Uterus (tissue), 4 donors: Measurements from ENCODE around the gene ZNF384. TPM values are rescaled to one million over a fixed set of nuclear protein-coding genes. Genes with fewer than 3 reads are reported as not detected.
"Not testable (repeated sequence)": the region's sequence is repeated elsewhere in the genome, so short reads cannot be mapped to it uniquely, and the experiment has no call there.

Experiments
- DNase-seq, 2 donors: peaks; one replicate each; pipeline ENCODE4 v3.0.0-alpha.2; 2019 to 2020
- H3K27ac ChIP-seq, 2 donors: fragments of 200-600 bp; sonication (generic); 1 replicate in 1 of 2; 2 replicates in 1 of 2; pipeline ENCODE4 v1.5.1; 2016 to 2018
- H3K27me3 ChIP-seq, 2 donors: fragments of 200-600 bp; sonication (generic); one replicate each; pipeline ENCODE4 v1.5.1; 2018 to 2019; ENCODE audit warnings: control low read depth in 1 of 2
- H3K36me3 ChIP-seq, 2 donors: fragments of 200-600 bp; sonication (generic); one replicate each; pipeline ENCODE4 v1.5.1; 2019; ENCODE audit warnings: control low read depth in 1 of 2
- H3K4me1 ChIP-seq, 2 donors: fragments of 200-600 bp; sonication (generic); one replicate each; pipeline ENCODE4 v1.5.1; 2018 to 2019; ENCODE audit warnings: control low read depth in 1 of 2
- H3K4me3 ChIP-seq, 2 donors: fragments of 200-600 bp; sonication (generic); 1 replicate in 1 of 2; 2 replicates in 1 of 2; pipeline ENCODE4 v1.5.1; 2018 to 2019; ENCODE audit warnings: mild to moderate bottlenecking in 1 of 2
- H3K9me3 ChIP-seq, 2 donors: fragments of 200-600 bp; sonication (generic); one replicate each; pipeline ENCODE4 v1.5.1; 2019; ENCODE audit warnings: control low read depth in 1 of 2
- POLR2A ChIP-seq, 2 donors: fragments of 450-650 bp; IDR thresholded peaks; one replicate each; pipeline ENCODE4 v1.6.1; 2016; ENCODE audit warnings: antibody characterized with exemption in 2 of 2, mild to moderate bottlenecking in 1 of 2, moderate library complexity in 1 of 2
- intact Hi-C: fragments of 100-400 bp; cut with DNase I; formaldehyde crosslinking; loops from one replicate; pipeline ENCODE4 v1.15.1; 2023; ENCODE audit warnings: low total_unique reads
- total RNA-seq, 4 donors: library from RNA; depleted of rRNA in 3 of 4; stranded (reverse); fragments of >200 nt in 3 of 4; gene quantifications; one replicate each; pipeline versions ENCODE4 v1.1.0 to v1.2.4, GENCODE V29; 2014 to 2023
- TF ChIP-seq, protein P1 (sequence below), 4 experiments: fragments of 200-600 bp in 2 of 4; fragments of 450-650 bp in 2 of 4; sonication (generic) in 2 of 4; IDR thresholded peaks; one replicate each; pipeline ENCODE4 v1.5.1; 2016 to 2019; ENCODE audit warnings: antibody characterized with exemption in 4 of 4, mild to moderate bottlenecking in 2 of 4, moderate library complexity in 1 of 4
- donor health status: DM: yes; HTN: yes; CAD: no.

ZNF384 gene
- total RNA-seq, 4 donors from 2014 or later = 13.6 to 71.3 (median 33.1) TPM

DNA sequence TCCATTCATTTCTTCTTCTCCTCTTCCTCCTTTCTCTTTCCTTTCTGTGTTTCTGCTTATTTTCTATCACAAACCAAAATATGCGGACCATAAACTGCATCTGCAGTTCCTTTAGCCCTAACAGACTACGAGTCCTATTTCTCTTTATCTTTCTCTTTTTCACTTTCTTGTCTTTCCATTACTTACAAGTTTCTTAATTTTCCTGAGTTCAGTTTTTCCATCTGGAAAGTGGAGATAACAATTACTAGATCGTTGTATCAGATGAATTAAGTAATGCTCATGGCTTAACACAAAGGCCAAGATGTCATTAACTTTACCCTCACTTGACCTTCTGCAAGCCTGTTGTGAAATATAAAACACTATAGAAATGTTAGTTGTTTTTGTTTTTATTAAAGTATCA lies 33.7 kb upstream of the ZNF384 start:
- intact Hi-C loops = no loop called here
- no peaks in the 10 kb centered on the region for H3K4me1 ChIP-seq
- H3K36me3 ChIP-seq = no peaks in the 10 kb centered on the region
- no peak for TF ChIP-seq POLR2A (IDR thresholded peaks at IDR 0.05)
- TF ChIP-seq, protein P1, sequence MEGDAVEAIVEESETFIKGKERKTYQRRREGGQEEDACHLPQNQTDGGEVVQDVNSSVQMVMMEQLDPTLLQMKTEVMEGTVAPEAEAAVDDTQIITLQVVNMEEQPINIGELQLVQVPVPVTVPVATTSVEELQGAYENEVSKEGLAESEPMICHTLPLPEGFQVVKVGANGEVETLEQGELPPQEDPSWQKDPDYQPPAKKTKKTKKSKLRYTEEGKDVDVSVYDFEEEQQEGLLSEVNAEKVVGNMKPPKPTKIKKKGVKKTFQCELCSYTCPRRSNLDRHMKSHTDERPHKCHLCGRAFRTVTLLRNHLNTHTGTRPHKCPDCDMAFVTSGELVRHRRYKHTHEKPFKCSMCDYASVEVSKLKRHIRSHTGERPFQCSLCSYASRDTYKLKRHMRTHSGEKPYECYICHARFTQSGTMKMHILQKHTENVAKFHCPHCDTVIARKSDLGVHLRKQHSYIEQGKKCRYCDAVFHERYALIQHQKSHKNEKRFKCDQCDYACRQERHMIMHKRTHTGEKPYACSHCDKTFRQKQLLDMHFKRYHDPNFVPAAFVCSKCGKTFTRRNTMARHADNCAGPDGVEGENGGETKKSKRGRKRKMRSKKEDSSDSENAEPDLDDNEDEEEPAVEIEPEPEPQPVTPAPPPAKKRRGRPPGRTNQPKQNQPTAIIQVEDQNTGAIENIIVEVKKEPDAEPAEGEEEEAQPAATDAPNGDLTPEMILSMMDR (IDR thresholded peaks at IDR 0.05) = no peak
- H3K27me3 ChIP-seq = no peaks in the 10 kb centered on the region
- DNase-seq = no peak
- H3K4me3 ChIP-seq = no peak overlapping the region
- no peaks in the 10 kb centered on the region for H3K9me3 ChIP-seq
- H3K27ac ChIP-seq = no peak overlapping the region

DNA sequence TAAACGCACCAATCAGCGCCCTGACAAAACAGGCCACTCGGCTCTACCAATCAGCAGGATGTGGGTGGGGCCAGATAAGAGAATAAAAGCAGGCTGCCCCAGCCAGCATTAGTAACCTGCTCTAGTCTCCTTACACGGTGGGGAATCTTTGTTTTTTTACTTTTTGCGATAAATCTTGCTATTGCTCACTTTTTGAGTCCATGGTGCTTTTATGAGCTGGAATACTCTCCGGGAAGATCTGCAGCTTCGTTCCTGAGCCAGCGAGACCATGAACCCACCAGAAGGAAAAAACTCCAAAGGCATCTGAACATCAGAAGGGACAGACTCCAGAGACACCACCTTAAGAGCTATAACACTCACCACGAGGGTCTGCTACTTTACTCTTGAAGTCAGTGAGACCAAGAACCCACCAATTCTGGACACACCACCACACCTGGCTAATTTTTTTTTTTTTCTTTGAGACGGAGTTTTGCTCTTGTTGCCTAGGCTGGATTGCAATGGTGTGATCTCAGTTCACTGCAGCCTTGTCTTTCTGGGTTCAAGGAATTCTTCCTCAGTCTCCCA lies 27.8 kb upstream of the ZNF384 start:
- H3K4me3 ChIP-seq = no peak overlapping the region
- no peak overlapping the region for H3K27ac ChIP-seq
- H3K4me1 ChIP-seq = no peaks in the 10 kb centered on the region
- intact Hi-C loops = no loop called here
- no peaks in the 10 kb centered on the region for H3K9me3 ChIP-seq
- DNase-seq = no peak
- no peaks in the 10 kb centered on the region for H3K36me3 ChIP-seq
- TF ChIP-seq, protein P1 (IDR thresholded peaks at IDR 0.05) = no peak
- TF ChIP-seq POLR2A (IDR thresholded peaks at IDR 0.05) = no peak
- no peaks in the 10 kb centered on the region for H3K27me3 ChIP-seq

DNA sequence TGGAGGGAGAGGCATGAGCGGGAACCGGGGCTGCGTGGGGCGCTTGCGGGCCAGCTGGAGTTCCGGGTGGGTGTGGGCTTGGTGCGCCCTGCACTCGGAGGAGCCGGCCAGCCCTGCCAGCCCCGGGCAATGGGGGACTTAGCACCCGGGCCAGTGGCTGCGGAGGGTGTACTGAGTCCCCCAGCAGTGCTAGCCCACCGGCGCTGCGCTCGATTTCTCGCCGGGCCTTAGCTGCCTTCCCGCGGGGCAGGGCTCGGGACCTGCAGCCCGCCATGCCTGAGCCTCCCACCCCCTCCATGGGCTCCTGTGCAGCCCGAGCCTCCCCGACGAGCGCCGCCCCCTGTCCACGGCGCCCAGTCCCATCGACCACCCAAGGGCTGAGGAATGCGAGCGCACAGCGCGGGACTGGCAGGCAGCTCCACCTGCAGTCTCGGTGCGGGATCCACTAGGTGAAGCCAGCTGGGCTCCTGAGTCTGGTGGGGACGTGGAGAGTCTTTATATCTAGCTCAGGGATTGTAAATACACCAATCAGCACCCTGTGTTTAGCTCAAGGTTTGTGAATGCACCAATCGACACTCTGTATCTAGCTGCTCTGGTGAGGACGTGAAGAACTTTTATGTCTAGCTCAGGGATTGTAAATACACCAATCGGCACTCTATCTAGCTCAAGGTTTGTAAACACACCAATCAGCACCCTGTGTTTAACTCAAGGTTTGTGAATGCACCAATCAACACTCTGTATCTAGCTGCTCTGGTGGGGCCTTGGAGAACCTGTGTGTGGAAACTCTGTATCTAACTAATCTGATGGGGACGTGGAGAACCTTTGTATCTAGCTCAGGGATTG lies 27.1 kb upstream of the ZNF384 start:
- H3K9me3 ChIP-seq, intact Hi-C loops, H3K36me3 ChIP-seq, H3K4me3 ChIP-seq, H3K27ac ChIP-seq, H3K4me1 ChIP-seq, DNase-seq, H3K27me3 ChIP-seq: not testable (repeated sequence)

DNA sequence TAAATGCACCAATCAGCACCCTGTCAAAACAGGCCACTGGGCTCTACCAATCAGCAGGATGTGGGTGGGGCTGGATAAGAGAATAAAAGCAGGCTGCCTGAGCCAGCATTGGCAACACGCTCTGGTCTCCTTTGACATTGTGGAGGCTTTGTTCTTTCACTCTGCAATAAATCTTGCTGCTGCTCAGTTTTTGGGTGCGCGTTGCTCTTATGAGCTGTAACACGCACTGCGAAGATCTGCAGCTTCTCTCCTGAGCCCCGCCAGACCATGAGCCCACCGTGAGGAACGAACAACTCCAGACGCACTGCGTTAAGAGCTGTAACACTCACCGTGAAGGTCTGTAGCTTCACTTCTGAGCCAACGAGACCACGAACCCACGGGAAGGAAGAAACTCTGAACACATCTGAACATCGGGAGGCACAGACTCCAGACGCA lies 19.8 kb upstream of the ZNF384 start:
- no peak for TF ChIP-seq POLR2A (IDR thresholded peaks at IDR 0.05)
- TF ChIP-seq, protein P1 (IDR thresholded peaks at IDR 0.05) = no peak
- intact Hi-C loops = no loop called here
- H3K9me3 ChIP-seq = no peaks in the 10 kb centered on the region
- H3K4me1 ChIP-seq = no peaks in the 10 kb centered on the region
- H3K27me3 ChIP-seq = no peaks in the 10 kb centered on the region
- H3K36me3 ChIP-seq = no peaks in the 10 kb centered on the region
- no peak for DNase-seq
- no peak overlapping the region for H3K27ac ChIP-seq
- H3K4me3 ChIP-seq = no peak overlapping the region

DNA sequence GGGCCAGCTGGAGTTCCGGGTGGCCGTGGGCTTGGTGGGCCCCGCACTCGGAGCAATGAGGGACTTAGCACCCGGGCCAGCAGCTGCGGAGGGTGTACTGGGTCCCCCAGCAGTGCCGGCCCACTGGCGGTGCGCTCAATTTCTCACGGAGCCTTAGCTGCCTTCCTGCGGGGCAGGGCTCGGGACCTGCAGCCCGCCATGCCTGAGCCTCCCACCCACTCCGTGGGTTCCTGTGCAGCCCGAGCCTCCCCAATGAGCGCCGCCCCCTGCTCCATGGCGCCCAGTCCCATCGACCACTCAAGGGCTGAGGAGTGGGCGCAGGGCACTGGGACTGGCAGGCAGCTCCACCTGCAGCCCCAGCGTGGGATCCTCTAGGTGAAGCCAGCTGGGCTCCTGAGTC lies 19.2 kb upstream of the ZNF384 start:
- H3K4me1 ChIP-seq, H3K9me3 ChIP-seq, intact Hi-C loops, H3K27ac ChIP-seq, H3K4me3 ChIP-seq, DNase-seq, H3K36me3 ChIP-seq, H3K27me3 ChIP-seq: not testable (repeated sequence)

DNA sequence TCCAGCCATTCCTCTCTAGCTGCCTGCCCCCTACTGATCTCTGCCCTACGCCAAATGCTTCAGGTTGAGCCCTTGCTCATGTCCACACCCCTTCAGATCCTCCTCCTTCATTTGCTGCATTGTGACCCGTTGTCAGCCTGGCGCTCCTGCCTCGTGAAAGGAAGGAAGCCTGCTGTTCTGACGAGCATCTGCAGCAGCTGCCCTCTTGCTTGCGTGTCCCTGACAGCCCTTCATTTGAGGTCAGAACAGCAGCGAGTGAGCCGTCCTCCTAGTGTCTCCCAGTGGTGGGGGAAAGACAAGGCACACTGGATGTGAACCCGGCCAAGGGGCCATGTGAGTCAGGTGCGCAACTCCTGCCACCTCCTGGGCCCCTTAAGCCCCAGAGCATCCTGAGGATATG lies 14.5 kb upstream of the ZNF384 start:
- Histone ChIP-seq H3K36me3 (no peaks in the 10 kb centered on the region), H3K27ac (no peak overlapping the region), H3K4me1 (no peaks in the 10 kb centered on the region), H3K27me3 (peaks cover 0 to 5% of the 10 kb centered on the region in 2 donors), H3K9me3 (no peaks in the 10 kb centered on the region), H3K4me3 (no peak overlapping the region)
- intact Hi-C loops = no loop called here
- TF ChIP-seq, protein P1 (IDR thresholded peaks at IDR 0.05) = no peak
- DNase-seq = no peak
